ENCODE results near the gene SLC25A33.
A peak's percentile ranks its signal among the peaks of the same experiment; 100 is the strongest.

The SLC25A33 gene

DNA sequence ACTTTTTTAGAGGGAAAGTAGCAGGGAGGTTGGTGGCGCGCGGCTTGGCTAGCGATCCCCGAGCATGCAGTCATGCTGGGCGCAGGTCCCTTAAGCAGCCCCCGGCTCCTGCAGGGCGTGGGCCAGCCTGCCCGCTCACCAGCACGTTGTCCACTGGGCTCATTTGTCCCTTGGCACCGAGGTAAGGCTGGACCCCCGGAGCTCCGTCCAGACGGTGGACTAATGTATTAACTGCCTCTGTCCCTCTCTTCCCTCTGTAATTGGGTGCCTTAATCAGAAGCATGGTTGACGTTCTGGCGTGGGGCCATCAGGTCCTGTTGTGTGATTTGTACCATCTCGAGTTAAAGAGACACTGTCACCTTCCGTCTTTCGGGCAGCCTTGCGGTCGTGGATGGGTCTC lies 67.2 kb downstream of the SLC25A33 start:
- peaks cover 0 to 97% of the 10 kb centered on the region in 2 experiments; a peak in 2 of 3 replicates for H3K36me3 ChIP-seq (ENCODE audit: control insufficient read depth in 2 of 2, insufficient read depth in 1 of 2, low read length in 2 of 2)
- no peaks in the 10 kb centered on the region for H3K4me1 ChIP-seq (ENCODE audit: control insufficient read depth, insufficient read depth, low read length)
- CTCF ChIA-PET, result no interaction called here
- TF ChIP-seq ZNF654 (tag by site-specific recombination; IDR thresholded peaks at IDR 0.05; ENCODE audit: low read depth) (no peak), ZNF707 (tag by site-specific recombination; IDR thresholded peaks at IDR 0.05) (no peak)
- TF ChIP-seq, protein P1, sequence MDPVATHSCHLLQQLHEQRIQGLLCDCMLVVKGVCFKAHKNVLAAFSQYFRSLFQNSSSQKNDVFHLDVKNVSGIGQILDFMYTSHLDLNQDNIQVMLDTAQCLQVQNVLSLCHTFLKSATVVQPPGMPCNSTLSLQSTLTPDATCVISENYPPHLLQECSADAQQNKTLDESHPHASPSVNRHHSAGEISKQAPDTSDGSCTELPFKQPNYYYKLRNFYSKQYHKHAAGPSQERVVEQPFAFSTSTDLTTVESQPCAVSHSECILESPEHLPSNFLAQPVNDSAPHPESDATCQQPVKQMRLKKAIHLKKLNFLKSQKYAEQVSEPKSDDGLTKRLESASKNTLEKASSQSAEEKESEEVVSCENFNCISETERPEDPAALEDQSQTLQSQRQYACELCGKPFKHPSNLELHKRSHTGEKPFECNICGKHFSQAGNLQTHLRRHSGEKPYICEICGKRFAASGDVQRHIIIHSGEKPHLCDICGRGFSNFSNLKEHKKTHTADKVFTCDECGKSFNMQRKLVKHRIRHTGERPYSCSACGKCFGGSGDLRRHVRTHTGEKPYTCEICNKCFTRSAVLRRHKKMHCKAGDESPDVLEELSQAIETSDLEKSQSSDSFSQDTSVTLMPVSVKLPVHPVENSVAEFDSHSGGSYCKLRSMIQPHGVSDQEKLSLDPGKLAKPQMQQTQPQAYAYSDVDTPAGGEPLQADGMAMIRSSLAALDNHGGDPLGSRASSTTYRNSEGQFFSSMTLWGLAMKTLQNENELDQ (tag by site-specific recombination; IDR thresholded peaks at IDR 0.05; ENCODE audit: low read depth), result no peak
- TF ChIP-seq, protein P2, sequence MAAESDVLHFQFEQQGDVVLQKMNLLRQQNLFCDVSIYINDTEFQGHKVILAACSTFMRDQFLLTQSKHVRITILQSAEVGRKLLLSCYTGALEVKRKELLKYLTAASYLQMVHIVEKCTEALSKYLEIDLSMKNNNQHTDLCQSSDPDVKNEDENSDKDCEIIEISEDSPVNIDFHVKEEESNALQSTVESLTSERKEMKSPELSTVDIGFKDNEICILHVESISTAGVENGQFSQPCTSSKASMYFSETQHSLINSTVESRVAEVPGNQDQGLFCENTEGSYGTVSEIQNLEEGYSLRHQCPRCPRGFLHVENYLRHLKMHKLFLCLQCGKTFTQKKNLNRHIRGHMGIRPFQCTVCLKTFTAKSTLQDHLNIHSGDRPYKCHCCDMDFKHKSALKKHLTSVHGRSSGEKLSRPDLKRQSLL (tag by site-specific recombination; IDR thresholded peaks at IDR 0.05), result no peak
- POLR2A ChIA-PET, result no interaction called here
- no peaks in the 10 kb centered on the region for H3K9me3 ChIP-seq (ENCODE audit: control insufficient read depth, insufficient read depth, low read depth, low read length)
- no peak overlapping the region for H3K4me3 ChIP-seq (ENCODE audit: low read depth, low read length)
- no peak overlapping the region for H3K27ac ChIP-seq (ENCODE audit: extremely low read depth, low read depth, low read length)

DNA sequence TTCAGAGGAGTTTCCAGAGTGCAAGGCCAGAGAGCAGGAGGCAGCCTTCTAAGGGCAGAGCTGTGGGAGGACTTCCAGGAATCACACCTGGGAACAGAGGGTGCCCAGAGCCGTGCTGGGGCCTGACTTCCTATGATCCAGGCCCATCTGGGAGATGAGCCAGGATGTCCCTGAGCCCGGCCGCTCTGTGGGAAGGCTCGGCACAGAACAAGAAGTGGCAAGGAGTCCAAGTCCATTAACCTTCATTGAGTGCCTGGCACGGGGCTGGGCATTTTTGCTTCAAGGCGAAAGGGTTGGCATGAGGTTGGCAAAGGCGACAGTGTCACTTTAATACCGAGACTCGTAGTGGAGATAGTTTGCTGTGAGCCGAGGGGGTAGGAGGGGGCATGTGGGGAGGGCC lies 67.7 kb downstream of the SLC25A33 start:
- Histone ChIP-seq H3K4me1 (ENCODE audit: control insufficient read depth, insufficient read depth, low read length) (no peaks in the 10 kb centered on the region), H3K9me3 (ENCODE audit: control insufficient read depth, insufficient read depth, low read depth, low read length) (no peaks in the 10 kb centered on the region), H3K27ac (ENCODE audit: extremely low read depth, low read depth, low read length) (no peak overlapping the region), H3K4me3 (ENCODE audit: low read depth, low read length) (no peak overlapping the region), H3K36me3 (ENCODE audit: control insufficient read depth in 2 of 2, insufficient read depth in 1 of 2, low read length in 2 of 2) (peaks cover 0 to 97% of the 10 kb centered on the region in 2 experiments; a peak in 2 of 3 replicates)
- ChIA-PET CTCF (interaction anchor here (0.6 to 0.8 kb wide), 2 partner anchors 8 to 19 kb away, joined by 3 read pairs; no protein-coding TSS in a partner anchor), POLR2A (no interaction called here)
- TF ChIP-seq, protein P3, sequence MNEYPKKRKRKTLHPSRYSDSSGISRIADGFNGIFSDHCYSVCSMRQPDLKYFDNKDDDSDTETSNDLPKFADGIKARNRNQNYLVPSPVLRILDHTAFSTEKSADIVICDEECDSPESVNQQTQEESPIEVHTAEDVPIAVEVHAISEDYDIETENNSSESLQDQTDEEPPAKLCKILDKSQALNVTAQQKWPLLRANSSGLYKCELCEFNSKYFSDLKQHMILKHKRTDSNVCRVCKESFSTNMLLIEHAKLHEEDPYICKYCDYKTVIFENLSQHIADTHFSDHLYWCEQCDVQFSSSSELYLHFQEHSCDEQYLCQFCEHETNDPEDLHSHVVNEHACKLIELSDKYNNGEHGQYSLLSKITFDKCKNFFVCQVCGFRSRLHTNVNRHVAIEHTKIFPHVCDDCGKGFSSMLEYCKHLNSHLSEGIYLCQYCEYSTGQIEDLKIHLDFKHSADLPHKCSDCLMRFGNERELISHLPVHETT (tag by site-specific recombination; IDR thresholded peaks at IDR 0.05), result no peak
- TF ChIP-seq ZNF585B (tag by site-specific recombination; IDR thresholded peaks at IDR 0.05), result no peak
- no peak for TF ChIP-seq GLIS2 (tag by site-specific recombination; IDR thresholded peaks at IDR 0.05)

DNA sequence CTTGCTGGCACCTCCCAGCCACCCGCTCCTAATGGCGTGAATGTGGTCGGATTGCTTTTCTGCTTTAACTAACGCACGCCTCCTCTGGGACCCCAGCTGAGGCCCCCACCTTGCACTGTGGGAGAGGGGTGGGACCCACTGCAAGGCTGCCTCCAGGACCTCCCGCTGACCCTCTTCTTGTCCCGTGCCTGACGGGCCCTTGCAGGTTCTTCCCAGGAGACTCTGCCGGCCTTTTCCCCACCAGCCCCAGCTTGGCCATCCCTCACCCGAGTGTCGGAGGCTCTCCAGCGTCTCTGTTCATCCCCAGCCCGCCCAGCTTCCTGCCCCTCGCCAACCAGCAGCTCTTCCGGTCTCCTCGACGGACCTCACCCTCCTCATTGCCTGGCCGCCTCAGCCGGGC lies 68.1 kb downstream of the SLC25A33 start:
- H3K9me3 ChIP-seq (ENCODE audit: control insufficient read depth, insufficient read depth, low read depth, low read length), result no peaks in the 10 kb centered on the region
- no peaks in the 10 kb centered on the region for H3K4me1 ChIP-seq (ENCODE audit: control insufficient read depth, insufficient read depth, low read length)
- TF ChIP-seq ZNF558 (tag by site-specific recombination; IDR thresholded peaks at IDR 0.05) (no peak), GLIS2 (tag by site-specific recombination; IDR thresholded peaks at IDR 0.05) (peak; percentile 41), ZFP69B (tag by site-specific recombination; IDR thresholded peaks at IDR 0.05) (0 out of 2 replicates have a peak, but pooled peaks have one; percentile 15), ZNF423 (tag by site-specific recombination; IDR thresholded peaks at IDR 0.05) (no peak), SP2 (tag by site-specific recombination; IDR thresholded peaks at IDR 0.05) (0 out of 2 replicates have a peak, but pooled peaks have one; percentile 12), GLIS1 (tag by site-specific recombination; IDR thresholded peaks at IDR 0.05) (peak; percentile 96)
- no peak overlapping the region for H3K4me3 ChIP-seq (ENCODE audit: low read depth, low read length)
- CTCF ChIA-PET, result interaction anchor here (0.6 to 1.2 kb wide), 5 partner anchors 8 to 21 kb away, joined by 3 to 5 read pairs (median 3); no protein-coding TSS in a partner anchor
- H3K27ac ChIP-seq (ENCODE audit: extremely low read depth, low read depth, low read length), result no peak overlapping the region
- POLR2A ChIA-PET, result no interaction called here
- peaks cover 0 to 97% of the 10 kb centered on the region in 2 experiments; a peak in 2 of 3 replicates for H3K36me3 ChIP-seq (ENCODE audit: control insufficient read depth in 2 of 2, insufficient read depth in 1 of 2, low read length in 2 of 2)

DNA sequence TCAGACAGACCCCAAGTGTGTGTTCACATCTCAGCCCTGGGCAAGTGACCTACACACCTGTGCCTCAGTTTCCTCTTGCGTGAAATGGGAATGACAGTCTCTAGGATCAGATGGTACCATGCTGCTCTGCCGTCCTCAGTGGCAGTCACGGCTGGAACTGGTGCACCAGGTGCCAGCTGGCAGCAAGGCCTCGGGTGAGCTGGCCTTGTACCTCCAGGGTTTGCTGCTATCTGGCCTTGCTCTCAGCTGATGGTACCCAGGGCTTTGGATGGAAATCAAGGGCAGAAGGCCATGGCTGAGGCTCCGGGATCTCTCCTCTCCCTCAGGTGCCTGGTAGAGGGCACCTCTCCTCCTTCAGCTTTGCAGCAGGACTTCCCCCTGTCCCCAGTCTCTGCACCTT lies 70.7 kb downstream of the SLC25A33 start:
- Histone ChIP-seq H3K4me3 (ENCODE audit: low read depth, low read length) (no peak overlapping the region), H3K27ac (ENCODE audit: extremely low read depth, low read depth, low read length) (no peak overlapping the region), H3K9me3 (ENCODE audit: control insufficient read depth, insufficient read depth, low read depth, low read length) (no peaks in the 10 kb centered on the region), H3K4me1 (ENCODE audit: control insufficient read depth, insufficient read depth, low read length) (no peaks in the 10 kb centered on the region), H3K36me3 (ENCODE audit: control insufficient read depth in 2 of 2, insufficient read depth in 1 of 2, low read length in 2 of 2) (peaks cover 0 to 87% of the 10 kb centered on the region in 2 experiments; a peak in 2 of 3 replicates)
- ChIA-PET POLR2A (no interaction called here), CTCF (no interaction called here)
- no peak for TF ChIP-seq ZNF830 (tag by site-specific recombination; IDR thresholded peaks at IDR 0.05; ENCODE audit: low read depth)
- TF ChIP-seq EGR2 (tag by site-specific recombination; IDR thresholded peaks at IDR 0.05; ENCODE audit: low read depth), result no peak
- no peak for TF ChIP-seq SP7 (tag by site-specific recombination; IDR thresholded peaks at IDR 0.05)

All from HEK293 (cell line).